Osteoblast (primary cell): ENCODE data around the gene EMC8. TPM values are rescaled to one million over a fixed set of nuclear protein-coding genes. Genes with fewer than 3 reads are reported as not detected.

Source experiments
- DNase-seq: peaks from one replicate; pipeline ENCODE4 v3.0.0; 2011; ENCODE audit warnings: low spot score, mixed read lengths; ENCODE audit not compliant: insufficient read length; ENCODE audit errors: missing footprints
- H2AFZ ChIP-seq: 2 replicates; pipeline ENCODE4 v1.6.0; 2011; ENCODE audit warnings: mild to moderate bottlenecking, low read length
- H3K27ac ChIP-seq: 2 replicates; pipeline ENCODE4 v1.5.1; 2011; ENCODE audit warnings: mild to moderate bottlenecking, low read depth, low read length, moderate library complexity
- H3K27me3 ChIP-seq: 2 replicates; pipeline ENCODE4 v1.6.0; 2012; ENCODE audit warnings: mild to moderate bottlenecking, control low read depth, inconsistent platforms, low read length, moderate library complexity; ENCODE audit not compliant: insufficient read depth
- H3K36me3 ChIP-seq: 2 replicates; pipeline ENCODE4 v1.5.1; 2011; ENCODE audit warnings: mild to moderate bottlenecking, low read length, control low read depth, moderate library complexity; ENCODE audit not compliant: insufficient read depth
- H3K4me1 ChIP-seq: 2 replicates; pipeline ENCODE4 v1.5.1; 2011; ENCODE audit warnings: mild to moderate bottlenecking, low read length, control low read depth, moderate library complexity; ENCODE audit not compliant: insufficient read depth
- H3K4me2 ChIP-seq: 2 replicates; pipeline ENCODE4 v1.6.0; 2011; ENCODE audit warnings: mild to moderate bottlenecking, low read length; ENCODE audit not compliant: insufficient read depth
- H3K4me3 ChIP-seq: fragments of 200-600 bp; sonication (generic); 3 replicates; pipeline ENCODE4 v1.5.1; 2012; ENCODE audit warnings: mild to moderate bottlenecking, low read length, inconsistent platforms; ENCODE audit not compliant: insufficient read depth
- H3K79me2 ChIP-seq: 2 replicates; pipeline ENCODE4 v1.6.0; 2012; ENCODE audit warnings: mild to moderate bottlenecking, low read length, control low read depth, inconsistent platforms; ENCODE audit not compliant: insufficient read depth
- H3K9me3 ChIP-seq: 2 replicates; pipeline ENCODE4 v1.5.1; 2011; ENCODE audit warnings: low read depth, low read length, control low read depth
- H4K20me1 ChIP-seq: 2 replicates; pipeline ENCODE4 v1.6.0; 2012; ENCODE audit warnings: mild to moderate bottlenecking, low read length, control low read depth; ENCODE audit not compliant: insufficient read depth
- total RNA-seq: library from RNA; depleted of rRNA; stranded (reverse); fragments of >200 nt; gene quantifications from 2 replicates; pipeline ENCODE4 v1.2.3, GENCODE V29; 2012
- TF ChIP-seq, protein P1 (sequence below): IDR thresholded peaks from 2 replicates; pipeline ENCODE4 v1.5.1; 2011; ENCODE audit warnings: mild to moderate bottlenecking, low read depth, low read length, moderate library complexity; ENCODE audit errors: extremely low read depth

EMC8 gene
- total RNA-seq, 1 donor, result 28.6 TPM

DNA sequence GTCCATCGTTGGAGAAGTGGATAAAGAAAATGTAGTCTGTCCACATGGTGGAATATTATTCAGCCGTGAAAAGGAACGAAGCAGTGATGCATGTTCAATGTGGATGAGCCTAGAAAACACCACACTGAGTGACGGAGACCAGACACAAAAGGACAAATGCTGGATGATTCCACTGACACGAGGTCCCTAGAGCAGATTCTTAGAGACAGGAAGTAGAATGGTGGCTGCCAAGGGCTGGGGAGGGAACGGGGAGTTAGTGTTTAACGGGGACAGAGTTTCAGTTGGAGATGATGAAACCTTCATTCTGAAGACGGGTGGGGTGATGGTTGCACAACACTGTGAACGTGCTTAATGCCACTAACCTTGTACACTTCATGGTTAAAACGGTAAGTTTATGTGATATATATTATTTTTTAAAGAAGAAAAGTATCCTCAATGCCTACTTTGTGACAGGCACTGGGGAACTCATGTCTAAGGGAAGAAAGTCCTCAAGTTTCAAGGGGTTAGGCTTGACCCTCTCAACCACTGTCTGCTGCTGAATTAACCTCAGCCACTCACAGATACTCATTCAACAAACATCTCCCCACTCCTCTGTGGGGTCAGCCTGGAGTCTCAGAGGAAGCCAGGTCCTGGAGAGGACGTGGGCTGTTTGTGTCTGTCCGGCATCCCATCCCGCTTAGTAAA is 66.0 kb downstream of the EMC8 start:
- no peak overlapping the region for H3K4me3 ChIP-seq
- TF ChIP-seq, protein P1, sequence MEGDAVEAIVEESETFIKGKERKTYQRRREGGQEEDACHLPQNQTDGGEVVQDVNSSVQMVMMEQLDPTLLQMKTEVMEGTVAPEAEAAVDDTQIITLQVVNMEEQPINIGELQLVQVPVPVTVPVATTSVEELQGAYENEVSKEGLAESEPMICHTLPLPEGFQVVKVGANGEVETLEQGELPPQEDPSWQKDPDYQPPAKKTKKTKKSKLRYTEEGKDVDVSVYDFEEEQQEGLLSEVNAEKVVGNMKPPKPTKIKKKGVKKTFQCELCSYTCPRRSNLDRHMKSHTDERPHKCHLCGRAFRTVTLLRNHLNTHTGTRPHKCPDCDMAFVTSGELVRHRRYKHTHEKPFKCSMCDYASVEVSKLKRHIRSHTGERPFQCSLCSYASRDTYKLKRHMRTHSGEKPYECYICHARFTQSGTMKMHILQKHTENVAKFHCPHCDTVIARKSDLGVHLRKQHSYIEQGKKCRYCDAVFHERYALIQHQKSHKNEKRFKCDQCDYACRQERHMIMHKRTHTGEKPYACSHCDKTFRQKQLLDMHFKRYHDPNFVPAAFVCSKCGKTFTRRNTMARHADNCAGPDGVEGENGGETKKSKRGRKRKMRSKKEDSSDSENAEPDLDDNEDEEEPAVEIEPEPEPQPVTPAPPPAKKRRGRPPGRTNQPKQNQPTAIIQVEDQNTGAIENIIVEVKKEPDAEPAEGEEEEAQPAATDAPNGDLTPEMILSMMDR, result no peak
- no peak overlapping the region for H3K27ac ChIP-seq
- H3K4me1 ChIP-seq, result no peaks in the 10 kb centered on the region
- H3K9me3 ChIP-seq, result no peaks in the 10 kb centered on the region
- DNase-seq, result no peak
- H3K36me3 ChIP-seq, result no peaks in the 10 kb centered on the region
- peak overlapping the region; percentile 4 for H2AFZ ChIP-seq
- H3K4me2 ChIP-seq, result no peak overlapping the region
- no peaks in the 10 kb centered on the region for H4K20me1 ChIP-seq
- H3K27me3 ChIP-seq, result no peaks in the 10 kb centered on the region
- no peaks in the 10 kb centered on the region for H3K79me2 ChIP-seq

DNA sequence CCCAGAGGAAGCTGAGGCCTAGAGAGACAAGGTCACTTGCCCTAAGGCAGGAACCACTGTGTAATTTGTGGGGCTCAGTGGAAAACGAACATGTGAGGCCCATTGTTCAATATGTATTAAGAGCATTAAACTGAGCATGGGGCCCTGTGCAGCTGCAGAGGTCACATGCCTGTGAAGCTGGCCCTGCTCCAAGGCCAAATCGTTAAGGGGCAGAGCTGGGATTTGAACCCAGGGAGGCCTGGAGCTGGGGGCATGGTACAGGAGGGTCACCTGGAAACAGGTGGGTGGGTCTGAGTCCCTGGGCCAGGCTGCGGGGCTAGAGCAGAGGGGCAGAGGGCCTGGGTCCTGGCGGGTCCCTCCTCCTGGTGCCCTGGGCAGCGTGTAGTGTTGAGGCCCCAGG is 68.2 kb downstream of the EMC8 start:
- Histone ChIP-seq H3K27me3 (no peaks in the 10 kb centered on the region), H3K79me2 (no peaks in the 10 kb centered on the region), H3K27ac (no peak overlapping the region), H3K9me3 (no peaks in the 10 kb centered on the region), H2AFZ (no peak overlapping the region), H3K4me1 (no peaks in the 10 kb centered on the region), H4K20me1 (no peaks in the 10 kb centered on the region), H3K4me3 (no peak overlapping the region), H3K4me2 (no peak overlapping the region), H3K36me3 (no peaks in the 10 kb centered on the region)
- TF ChIP-seq, protein P1, result no peak
- peak; percentile 3 for DNase-seq

DNA sequence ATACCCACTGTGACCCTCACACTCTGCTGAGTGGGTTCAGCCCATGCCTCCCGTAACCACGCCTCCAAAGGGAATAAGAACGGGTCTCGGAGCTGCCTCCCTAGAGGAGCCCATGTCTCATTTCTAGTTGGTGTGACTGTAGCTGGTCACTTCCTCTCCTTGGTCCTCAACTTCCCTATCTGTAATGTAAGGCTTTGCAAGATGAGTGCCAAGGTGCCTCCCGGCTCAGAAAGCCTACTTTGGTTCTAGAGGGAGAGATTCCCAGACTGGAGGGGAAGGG is 69.2 kb downstream of the EMC8 start:
- Histone ChIP-seq H4K20me1 (no peaks in the 10 kb centered on the region), H3K27ac (no peak overlapping the region), H3K79me2 (no peaks in the 10 kb centered on the region), H3K4me1 (no peaks in the 10 kb centered on the region), H3K9me3 (no peaks in the 10 kb centered on the region), H3K4me3 (no peak overlapping the region), H2AFZ (no peak overlapping the region), H3K4me2 (no peak overlapping the region), H3K36me3 (no peaks in the 10 kb centered on the region), H3K27me3 (no peaks in the 10 kb centered on the region)
- DNase-seq, result peak; percentile 44
- TF ChIP-seq, protein P1, result no peak

DNA sequence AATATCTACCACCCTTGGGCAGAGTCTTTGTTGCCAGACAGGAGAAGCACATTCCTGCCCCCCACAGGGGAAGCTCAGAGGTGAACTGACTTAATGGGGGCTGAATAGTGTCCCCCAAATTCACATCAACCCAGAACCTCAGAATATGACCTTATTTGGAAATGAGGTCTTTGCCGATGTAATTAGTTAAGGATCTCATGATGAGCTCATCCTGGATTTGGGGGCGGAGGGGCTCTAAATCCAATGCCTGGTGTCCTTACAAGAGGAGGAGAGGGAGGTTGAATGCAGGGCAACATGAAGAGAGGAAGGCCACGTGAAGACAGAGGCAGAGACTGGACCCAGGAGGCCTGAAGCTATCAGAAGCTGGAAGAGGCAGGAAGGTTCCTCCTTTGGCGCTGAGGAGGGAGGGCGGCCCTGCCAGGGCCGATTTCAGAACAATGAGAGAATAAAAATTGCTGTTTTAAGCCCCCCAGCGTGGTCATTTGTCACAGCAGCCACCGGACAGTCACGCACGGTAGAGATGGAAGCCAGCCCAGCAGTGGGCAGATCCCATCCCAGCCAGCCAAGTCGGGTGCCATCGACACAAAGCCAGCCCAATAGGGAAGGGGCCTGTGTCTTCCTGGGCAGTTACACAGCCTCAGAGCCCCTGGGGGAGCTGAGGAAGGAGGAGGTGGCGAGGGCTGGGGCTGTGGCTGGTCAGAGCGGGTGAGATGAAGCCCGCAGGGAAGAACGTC is 69.7 kb downstream of the EMC8 start:
- DNase-seq, result peak; percentile 51

More for the DNA sequence above, 69.7 kb downstream of the EMC8 start:
- TF ChIP-seq, protein P1, result no peak
- H3K4me2 ChIP-seq, result no peak overlapping the region
- no peak overlapping the region for H3K27ac ChIP-seq
- H3K4me3 ChIP-seq, result no peak overlapping the region
- H3K27me3 ChIP-seq, result no peaks in the 10 kb centered on the region
- no peaks in the 10 kb centered on the region for H3K9me3 ChIP-seq
- no peaks in the 10 kb centered on the region for H3K36me3 ChIP-seq
- H3K4me1 ChIP-seq, result no peaks in the 10 kb centered on the region
- H3K79me2 ChIP-seq, result no peaks in the 10 kb centered on the region
- no peaks in the 10 kb centered on the region for H4K20me1 ChIP-seq
- H2AFZ ChIP-seq, result peak overlapping the region; percentile 68
